ENCODE data around the gene PRDM5.

PRDM5 gene

DNA sequence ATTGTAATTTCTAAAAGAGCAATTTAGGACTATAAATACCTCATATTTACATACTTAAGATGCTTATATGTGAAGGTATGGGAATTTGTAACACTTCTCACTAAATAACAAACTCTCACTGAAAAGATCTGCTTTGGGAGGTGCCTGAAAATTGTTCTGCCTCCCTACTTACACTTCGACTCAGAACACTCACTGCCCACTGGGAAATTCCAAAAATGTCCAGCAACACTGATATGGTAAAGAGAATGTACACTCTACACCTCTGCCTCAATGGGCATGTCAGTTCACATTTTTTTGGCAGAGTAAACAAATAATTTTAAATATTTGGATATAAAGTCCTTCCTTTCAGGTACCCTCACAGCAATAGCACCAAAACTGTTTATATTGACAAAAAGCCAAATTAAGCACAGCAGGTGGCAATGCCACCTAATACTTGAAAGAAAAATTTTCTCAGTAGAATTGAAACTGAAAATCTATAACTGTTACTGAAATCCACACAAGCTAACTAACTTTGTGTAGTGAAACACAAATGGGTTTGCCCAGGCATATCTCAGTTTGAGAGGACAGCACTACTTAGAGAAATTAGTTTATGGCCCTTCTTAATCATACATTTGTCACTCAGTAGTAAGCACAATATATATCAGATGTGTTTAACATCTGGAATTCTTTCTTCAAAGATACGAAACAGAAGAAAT, 67.1 kb downstream of the PRDM5 start:
- DNase-seq (ENCODE audit: low read depth in 3 of 3) = no peak

DNA sequence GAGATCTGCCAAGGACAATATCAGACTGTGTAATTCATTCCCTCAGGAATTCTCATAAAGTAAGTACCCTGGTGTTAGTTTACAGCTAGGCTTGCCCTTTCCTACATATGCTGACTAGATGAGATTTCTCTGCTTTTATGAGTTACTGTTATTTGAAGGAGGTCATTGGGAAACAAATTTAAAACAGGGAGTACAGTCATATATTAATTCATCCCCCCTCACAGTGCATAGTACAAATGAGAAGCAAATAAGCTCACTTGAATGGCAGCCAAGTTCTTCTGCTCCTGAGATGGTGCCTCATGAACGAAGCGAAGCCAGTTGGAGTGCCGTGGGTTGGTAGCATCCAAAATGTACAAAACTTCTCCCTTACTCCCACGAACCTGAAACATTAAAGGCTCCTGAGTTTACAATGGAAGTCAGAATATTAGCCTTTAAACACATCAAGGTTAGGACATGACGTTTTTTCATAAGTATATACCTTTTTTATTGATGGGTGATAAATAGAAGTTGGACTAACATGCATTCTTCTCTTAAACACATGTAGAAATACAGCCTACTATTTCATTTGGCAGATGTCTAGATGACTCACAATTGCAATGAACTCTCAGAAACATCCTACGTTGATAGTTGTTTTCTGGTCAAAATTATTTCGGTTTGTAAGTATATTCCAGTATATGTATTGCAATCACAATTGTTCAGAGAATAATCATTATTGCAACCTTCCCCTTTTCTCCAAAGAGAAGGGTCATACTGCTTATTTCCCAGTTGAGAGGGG, 69.2 kb downstream of the PRDM5 start:
- DNase-seq (ENCODE audit: low read depth in 3 of 3) = no peak

DNA sequence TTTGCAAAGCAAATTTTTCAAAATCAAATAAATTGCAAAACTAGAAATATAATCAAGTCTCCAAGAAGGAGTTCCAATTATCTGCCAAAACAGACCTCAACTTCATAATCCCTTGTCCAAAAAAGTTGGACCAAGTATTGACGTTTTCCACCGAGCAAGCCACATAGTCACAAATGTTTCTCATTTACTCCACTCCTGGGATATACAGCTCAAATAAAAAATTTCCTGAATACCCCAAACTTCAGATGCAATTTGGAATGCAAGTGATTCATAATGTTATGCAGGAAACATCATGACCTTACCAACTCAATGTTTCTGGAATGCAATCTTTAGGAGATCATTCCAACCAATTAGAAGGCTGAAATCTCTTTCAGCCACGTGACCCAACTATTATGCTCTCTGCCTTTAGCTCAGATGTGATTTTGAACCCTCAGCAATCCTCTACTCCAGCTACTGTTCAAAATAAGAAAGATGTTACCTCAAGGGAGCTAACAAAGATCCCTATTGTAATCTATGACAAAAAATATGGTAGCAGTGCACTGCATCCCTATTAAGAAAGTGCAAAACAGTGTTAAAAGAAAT, 72.4 kb downstream of the PRDM5 start:
- no peak for DNase-seq (ENCODE audit: low read depth in 3 of 3)

- DNase-seq (ENCODE audit: low read depth in 3 of 3) = no peak
These were observed 75.4 kb downstream of the PRDM5 start for GRCh38 chr4:120847019-120847582.

DNA sequence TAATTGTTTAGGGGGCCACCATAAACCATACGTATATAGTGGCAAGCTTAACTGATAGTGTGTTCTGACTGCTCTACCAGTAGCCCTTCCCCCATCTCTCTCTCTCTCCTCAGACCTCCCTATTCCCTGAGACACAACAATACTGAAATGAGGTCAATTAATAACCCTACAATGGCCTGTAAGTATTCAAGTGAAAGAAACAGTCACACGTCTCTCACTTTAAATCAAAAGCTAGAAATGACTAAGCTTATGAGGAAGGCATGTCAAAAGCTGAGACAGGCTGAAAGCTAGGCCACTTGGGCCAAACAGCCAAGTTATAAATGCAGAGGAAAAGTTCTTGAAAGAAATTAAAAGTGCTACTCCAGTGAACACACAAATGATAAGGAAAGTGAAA, 78.0 kb downstream of the PRDM5 start:
- DNase-seq (ENCODE audit: low read depth in 3 of 3) = peak in 1 of 3 experiments; percentile 11

GRCh38 chr4:120843849-120844527, 78.5 kb downstream of the PRDM5 start:
- no peak for DNase-seq (ENCODE audit: low read depth in 3 of 3)

DNA sequence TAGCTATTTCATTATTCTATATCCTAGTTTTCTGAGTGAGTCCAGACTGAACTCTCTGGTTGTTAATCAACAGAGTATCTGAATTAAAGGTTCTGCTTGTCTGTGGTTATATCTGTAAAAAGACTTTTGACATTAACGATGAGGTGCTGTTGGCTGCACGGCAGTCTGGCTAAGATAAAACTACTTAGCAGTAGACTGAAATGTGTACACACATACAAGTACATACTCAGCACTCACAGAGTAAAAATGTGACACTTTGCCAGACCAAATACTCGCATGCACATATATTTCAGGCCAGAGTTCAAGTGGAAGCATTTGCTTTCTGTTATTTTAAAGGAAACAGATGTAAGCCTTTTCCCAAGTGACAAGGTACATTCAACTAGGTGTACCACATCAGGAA, 80.5 kb downstream of the PRDM5 start:
- no peak for DNase-seq (ENCODE audit: low read depth in 3 of 3)

- no peak for DNase-seq (ENCODE audit: low read depth in 3 of 3)
These were observed 80.9 kb downstream of the PRDM5 start for GRCh38 chr4:120841580-120841979.

DNA sequence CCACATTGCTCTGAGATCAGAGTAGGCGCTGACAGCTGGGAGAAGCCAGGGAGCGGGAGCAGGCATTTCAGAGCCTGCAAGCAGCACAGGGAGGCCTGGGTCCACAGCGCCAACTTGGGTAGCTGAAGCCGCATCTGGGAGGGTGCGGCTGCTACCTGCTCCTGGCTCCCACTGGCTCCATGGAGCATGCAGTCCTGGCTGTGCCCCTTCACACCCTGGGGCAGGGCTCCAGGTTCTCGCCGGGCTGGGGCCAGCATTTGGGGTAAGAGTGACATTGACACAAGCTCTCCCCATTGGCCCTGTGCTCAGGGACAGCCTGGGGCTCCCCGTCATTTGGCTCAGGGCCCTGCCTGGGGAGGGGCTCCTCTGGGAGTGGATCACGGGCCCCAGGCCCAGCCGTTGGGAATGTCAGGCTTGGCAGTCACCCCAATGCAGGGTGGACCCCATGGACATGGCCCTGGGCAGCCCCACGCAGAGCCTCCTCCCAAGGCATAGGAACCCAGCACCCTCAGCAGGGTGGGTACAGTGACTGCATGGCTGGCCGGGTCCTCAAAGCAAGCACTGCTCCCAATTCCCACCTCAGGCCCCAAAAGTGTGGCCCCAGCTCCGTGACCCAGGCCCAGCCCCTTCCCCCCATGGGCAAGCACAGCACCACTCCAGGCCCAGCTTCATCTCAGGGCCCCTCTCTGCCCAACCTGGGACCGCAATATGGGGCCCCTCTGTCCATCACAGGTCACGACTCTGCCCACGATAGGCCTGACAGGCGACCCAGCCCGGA, 82.4 kb downstream of the PRDM5 start:
- DNase-seq (ENCODE audit: low read depth in 3 of 3) = no peak

GRCh38 chr4:120839334-120839973, 83.1 kb downstream of the PRDM5 start:
- DNase-seq (ENCODE audit: low read depth in 3 of 3) = no peak

GRCh38 chr4:120838784-120839183, 83.7 kb downstream of the PRDM5 start:
- DNase-seq (ENCODE audit: low read depth in 3 of 3) = no peak

DNA sequence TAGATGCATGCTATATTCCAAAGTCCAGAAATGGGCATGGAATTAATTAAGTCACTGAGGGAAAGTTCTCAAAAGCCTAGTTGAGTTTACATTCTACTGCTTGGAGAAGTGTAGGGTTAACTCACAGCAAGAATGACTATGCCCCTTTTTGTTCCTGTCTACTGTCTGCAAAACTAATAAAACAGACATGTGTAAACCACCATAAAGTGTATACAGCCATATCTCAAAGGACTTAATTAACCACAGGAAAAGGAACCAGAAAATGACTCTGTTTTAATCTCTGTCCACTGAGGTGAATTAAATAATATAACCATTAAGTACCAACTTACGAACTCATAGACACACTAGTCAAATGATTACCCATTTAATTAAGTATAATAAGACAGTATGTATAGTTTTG, 84.9 kb downstream of the PRDM5 start:
- no peak for DNase-seq (ENCODE audit: low read depth in 3 of 3)

- DNase-seq (ENCODE audit: low read depth in 3 of 3) = no peak
These were observed 87.2 kb downstream of the PRDM5 start for GRCh38 chr4:120835342-120835741.

GRCh38 chr4:120830204-120830603, 92.3 kb downstream of the PRDM5 start:
- DNase-seq (ENCODE audit: low read depth in 3 of 3) = no peak

- DNase-seq (ENCODE audit: low read depth in 3 of 3) = no peak
These were observed 93.3 kb downstream of the PRDM5 start for GRCh38 chr4:120829113-120829831.

GRCh38 chr4:120826853-120827252, 95.7 kb downstream of the PRDM5 start:
- DNase-seq (ENCODE audit: low read depth in 3 of 3) = no peak

DNA sequence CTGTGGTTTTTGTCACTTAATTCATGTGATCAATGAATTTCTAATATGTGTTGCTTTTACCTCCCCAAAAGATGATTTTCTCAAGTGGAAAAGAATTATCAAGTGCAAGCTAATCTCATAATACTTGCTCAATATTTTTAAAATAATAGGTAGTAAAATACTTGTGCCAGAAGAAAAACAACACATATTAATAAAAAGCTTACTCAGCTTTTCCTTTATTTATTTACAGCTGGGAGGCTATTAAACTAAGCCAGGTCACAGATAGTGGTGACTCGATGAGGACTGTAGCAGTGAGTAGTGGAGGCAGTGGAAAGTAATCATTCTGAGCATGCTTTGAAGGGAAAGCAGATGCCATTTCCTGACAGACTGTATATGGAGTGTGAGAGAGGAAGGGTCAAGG, 96.1 kb downstream of the PRDM5 start:
- no peak for DNase-seq (ENCODE audit: low read depth in 3 of 3)

DNA sequence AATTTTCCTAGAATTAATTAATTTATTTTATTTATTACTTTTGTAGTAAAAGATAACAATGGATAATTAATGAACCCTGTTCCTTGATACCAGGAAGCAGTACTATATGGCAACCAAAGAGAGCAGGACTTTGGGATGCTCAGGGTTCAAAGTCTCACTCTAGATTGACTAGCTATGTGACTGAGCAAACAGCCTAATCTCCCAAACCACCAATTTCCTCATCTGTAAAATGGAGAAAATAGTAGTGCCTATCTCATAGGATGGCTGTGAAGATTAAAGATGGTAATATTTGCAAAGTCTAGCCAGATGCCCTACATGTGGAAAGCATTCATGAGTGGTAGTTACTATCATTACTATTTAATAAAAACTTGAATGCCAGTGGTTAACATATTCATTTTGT, 97.6 kb downstream of the PRDM5 start:
- no peak for DNase-seq (ENCODE audit: low read depth in 3 of 3)

- DNase-seq (ENCODE audit: low read depth in 3 of 3) = no peak
These were observed 100.5 kb downstream of the PRDM5 start for GRCh38 chr4:120821977-120822376.

- no peak for DNase-seq (ENCODE audit: low read depth in 3 of 3)
These were observed 101.5 kb downstream of the PRDM5 start for GRCh38 chr4:120821029-120821428.

Measured in stimulated activated CD4-positive, alpha-beta T cell treated with anti-CD3 and anti-CD28 coated beads, TNF-alpha, amount 100 ng/mL, for 24 hours (primary cell).